ENCODE measurements around the gene STK33. TPM values are rescaled to one million over a fixed set of nuclear protein-coding genes. Genes with fewer than 3 reads are reported as not detected.
A peak's percentile ranks its signal among the peaks of the same experiment; 100 is the strongest.

STK33 gene
- polyA plus RNA-seq, 4 donors = 27.0 to 32.6 (median 30.5) TPM

GRCh38 chr11:8604078-8604723, 10.2 kb upstream of the STK33 start:
- no peak for DNase-seq (ENCODE audit: low read depth in 4 of 4, low spot score in 2 of 4)

GRCh38 chr11:8603696-8604077, 9.7 kb upstream of the STK33 start:
- no peak for DNase-seq (ENCODE audit: low read depth in 4 of 4, low spot score in 2 of 4)

GRCh38 chr11:8601376-8602133, 7.5 kb upstream of the STK33 start:
- DNase-seq (ENCODE audit: low read depth in 4 of 4, low spot score in 2 of 4) = no peak

- DNase-seq (ENCODE audit: low read depth in 4 of 4, low spot score in 2 of 4) = no peak
These were observed 4.5 kb upstream of the STK33 start for GRCh38 chr11:8598506-8598905.

- no peak for DNase-seq (ENCODE audit: low read depth in 4 of 4, low spot score in 2 of 4)
These were observed 3.2 kb upstream of the STK33 start for GRCh38 chr11:8597182-8597581.

- no peak for DNase-seq (ENCODE audit: low read depth in 4 of 4, low spot score in 2 of 4)
These were observed 2.5 kb upstream of the STK33 start for GRCh38 chr11:8596504-8597046.

- no peak for DNase-seq (ENCODE audit: low read depth in 4 of 4, low spot score in 2 of 4)
These were observed 573 bp downstream of the STK33 start for GRCh38 chr11:8593455-8593854.

- no peak for DNase-seq (ENCODE audit: low read depth in 4 of 4, low spot score in 2 of 4)
These were observed 6.1 kb downstream of the STK33 start for GRCh38 chr11:8587915-8588314.

GRCh38 chr11:8586805-8587204, 7.2 kb downstream of the STK33 start:
- no peak for DNase-seq (ENCODE audit: low read depth in 4 of 4, low spot score in 2 of 4)

- DNase-seq (ENCODE audit: low read depth in 4 of 4, low spot score in 2 of 4) = no peak
These were observed 7.8 kb downstream of the STK33 start for GRCh38 chr11:8586184-8586583.

- DNase-seq (ENCODE audit: low read depth in 4 of 4, low spot score in 2 of 4) = no peak
These were observed 9.5 kb downstream of the STK33 start for GRCh38 chr11:8584511-8584910.

- DNase-seq (ENCODE audit: low read depth in 4 of 4, low spot score in 2 of 4) = no peak
These were observed 9.9 kb downstream of the STK33 start for GRCh38 chr11:8584082-8584481.

GRCh38 chr11:8581300-8581699, 12.7 kb downstream of the STK33 start:
- DNase-seq (ENCODE audit: low read depth in 4 of 4, low spot score in 2 of 4) = no peak

- DNase-seq (ENCODE audit: low read depth in 4 of 4, low spot score in 2 of 4) = no peak
These were observed 16.0 kb downstream of the STK33 start for GRCh38 chr11:8577791-8578581.

- no peak for DNase-seq (ENCODE audit: low read depth in 4 of 4, low spot score in 2 of 4)
These were observed 19.2 kb downstream of the STK33 start for GRCh38 chr11:8574798-8575197.

- DNase-seq (ENCODE audit: low read depth in 4 of 4, low spot score in 2 of 4) = no peak
These were observed 20.3 kb downstream of the STK33 start for GRCh38 chr11:8573777-8574176.

- DNase-seq (ENCODE audit: low read depth in 4 of 4, low spot score in 2 of 4) = no peak
These were observed 26.3 kb downstream of the STK33 start for GRCh38 chr11:8567602-8568198.

GRCh38 chr11:8566613-8567210, 27.3 kb downstream of the STK33 start:
- DNase-seq (ENCODE audit: low read depth in 4 of 4, low spot score in 2 of 4) = peak in 2 of 4 donors; percentile 18 to 32

GRCh38 chr11:8564526-8564925, 29.5 kb downstream of the STK33 start:
- DNase-seq (ENCODE audit: low read depth in 4 of 4, low spot score in 2 of 4) = no peak

- DNase-seq (ENCODE audit: low read depth in 4 of 4, low spot score in 2 of 4) = no peak
These were observed 32.6 kb downstream of the STK33 start for GRCh38 chr11:8561461-8561860.
